GM19328 (cell line): ENCODE measurements around the gene GNA12.
A peak's percentile ranks its signal among the peaks of the same experiment; 100 is the strongest.

ENCODE experiments used
- ATAC-seq: cut with Tn5 transposase; IDR thresholded peaks from one replicate; pipeline ENCODE4 v1.9.1; 2021; ENCODE audit warnings: mild to moderate bottlenecking, moderate library complexity; ENCODE audit not compliant: unreplicated experiment

The GNA12 gene

GRCh38 chr7:2838873-2839578 lies 5.1 kb downstream of the GNA12 start:
- ATAC-seq, result peak; percentile 62

DNA sequence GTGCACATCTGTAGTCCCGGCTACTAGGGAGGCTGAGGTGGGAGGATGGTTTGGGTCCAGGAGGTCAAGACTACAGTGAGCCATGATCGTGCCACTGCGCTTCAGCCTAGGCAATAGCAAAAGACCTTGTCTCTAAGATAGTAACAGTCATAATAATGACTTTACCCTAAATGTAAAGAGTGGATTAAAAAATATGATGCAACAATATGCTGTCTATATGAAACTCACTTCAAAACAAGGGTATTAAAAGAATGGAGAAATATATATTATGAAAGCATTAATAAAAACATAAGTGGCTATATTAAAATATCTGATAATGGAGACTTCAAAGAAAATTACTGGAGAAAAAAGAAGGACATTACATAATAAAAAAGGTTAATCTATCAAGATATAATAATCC lies 5.7 kb downstream of the GNA12 start:
- ATAC-seq, result no peak

DNA sequence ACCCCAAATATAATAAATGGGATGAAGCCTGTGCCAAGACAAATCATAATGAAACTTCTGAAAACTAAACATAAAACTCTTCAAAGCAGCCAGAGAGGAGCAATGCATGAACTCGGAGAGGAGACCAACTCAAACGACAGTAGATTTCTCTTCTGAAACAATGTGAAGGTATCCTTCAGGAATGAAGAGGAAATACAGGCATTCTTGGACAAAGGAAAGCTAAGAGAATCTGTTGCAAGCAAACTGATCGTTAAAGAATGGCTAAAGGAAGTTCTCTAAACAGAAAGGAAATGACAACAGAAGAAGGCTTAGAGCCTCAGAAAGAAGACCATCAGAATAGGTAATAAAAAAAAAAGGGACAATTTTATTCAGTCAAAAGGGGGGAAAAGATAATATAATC lies 6.6 kb downstream of the GNA12 start:
- no peak for ATAC-seq

DNA sequence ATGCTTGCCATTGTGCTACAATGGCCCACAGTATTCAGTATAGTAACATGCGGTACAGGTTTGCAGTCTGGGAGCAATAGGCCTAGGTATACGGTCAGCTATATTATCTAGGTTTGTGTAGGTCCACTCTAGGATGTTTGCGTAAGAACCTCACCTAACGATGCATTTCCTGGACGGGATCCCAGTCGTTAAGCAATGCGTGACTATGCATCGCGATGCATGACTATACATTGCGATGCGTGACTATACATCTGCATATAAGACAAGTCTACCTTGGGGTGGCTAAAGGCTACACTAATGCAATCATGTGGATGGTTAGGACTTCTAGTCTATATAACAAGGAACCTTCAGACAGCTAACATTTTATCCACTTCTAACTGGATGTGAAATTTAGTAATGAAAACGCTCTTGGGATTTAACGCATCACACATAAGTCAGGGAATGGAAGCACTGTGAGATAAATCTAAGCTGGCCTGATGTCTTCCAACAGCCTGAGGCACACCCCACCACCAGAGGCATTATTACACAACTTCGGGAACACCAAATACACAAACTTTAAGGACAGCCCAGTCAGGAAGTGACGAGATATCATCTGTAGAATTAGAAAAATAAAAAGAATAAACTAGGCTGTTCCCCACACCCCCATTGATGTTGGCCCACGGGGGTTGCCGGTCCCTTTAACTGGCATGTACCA lies 9.2 kb downstream of the GNA12 start:
- no peak for ATAC-seq

DNA sequence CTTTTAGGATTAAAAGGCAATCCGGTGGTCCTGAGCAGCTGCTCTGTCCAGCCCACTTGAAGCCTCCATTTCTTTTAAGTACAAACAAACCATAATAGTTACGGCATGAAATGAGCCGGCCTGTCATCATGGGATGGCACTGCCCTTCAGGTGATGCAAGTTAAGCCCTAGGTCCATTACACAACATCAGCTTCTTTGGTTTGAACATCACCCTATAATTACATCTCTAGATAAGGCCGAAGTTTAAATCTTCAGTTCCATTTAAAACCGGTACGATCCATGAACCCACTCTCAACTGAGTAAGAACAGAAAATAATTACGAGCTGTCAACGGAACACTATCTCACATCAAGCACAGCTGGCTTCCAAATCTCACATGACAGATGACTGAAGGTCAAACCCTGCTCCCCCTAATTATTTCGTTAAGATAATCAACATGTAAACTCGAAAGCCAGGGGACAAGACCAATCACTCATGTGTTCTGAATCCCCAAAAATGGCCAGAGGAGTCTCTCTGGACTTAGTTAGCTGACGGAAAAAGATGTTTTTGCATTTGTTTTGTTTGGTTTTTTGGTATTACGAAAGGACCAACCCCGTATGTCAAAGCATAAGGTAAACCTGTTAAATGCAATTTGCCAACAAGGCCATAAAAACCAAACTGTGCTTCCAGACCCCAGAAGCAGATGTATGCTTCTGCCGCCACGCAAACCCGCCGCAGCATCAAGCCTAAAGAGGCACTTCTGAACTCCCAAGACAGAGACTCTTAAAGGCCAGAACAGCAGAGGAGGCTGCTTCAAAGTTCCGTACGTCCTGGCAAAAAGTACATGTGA lies 10.8 kb downstream of the GNA12 start:
- ATAC-seq, result no peak

DNA sequence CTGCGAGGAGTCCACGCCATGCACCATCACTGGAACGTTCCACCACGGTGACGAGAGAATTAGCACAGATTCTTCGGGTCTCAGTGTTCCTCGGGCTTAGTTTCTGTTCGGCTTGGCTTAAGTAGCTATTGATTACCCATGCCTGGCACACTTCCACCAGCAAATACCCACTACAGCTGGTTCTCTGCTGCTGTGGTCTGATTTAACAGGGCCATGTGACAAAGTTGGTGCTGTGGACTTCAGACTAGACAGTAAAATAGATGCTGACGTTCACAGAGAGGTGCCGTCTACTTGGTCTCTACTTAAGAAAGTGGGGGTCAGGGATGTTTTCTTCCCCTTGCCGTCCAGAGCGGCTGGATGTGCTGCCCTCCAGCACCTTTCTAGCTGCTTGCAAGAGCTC lies 11.6 kb downstream of the GNA12 start:
- no peak for ATAC-seq

GRCh38 chr7:2830609-2831376 lies 13.3 kb downstream of the GNA12 start:
- ATAC-seq, result no peak

- ATAC-seq, result no peak
These were observed 15.1 kb downstream of the GNA12 start for GRCh38 chr7:2829040-2829439.

GRCh38 chr7:2826771-2827170 lies 17.3 kb downstream of the GNA12 start:
- no peak for ATAC-seq

GRCh38 chr7:2825559-2826227 lies 18.4 kb downstream of the GNA12 start:
- ATAC-seq, result no peak

DNA sequence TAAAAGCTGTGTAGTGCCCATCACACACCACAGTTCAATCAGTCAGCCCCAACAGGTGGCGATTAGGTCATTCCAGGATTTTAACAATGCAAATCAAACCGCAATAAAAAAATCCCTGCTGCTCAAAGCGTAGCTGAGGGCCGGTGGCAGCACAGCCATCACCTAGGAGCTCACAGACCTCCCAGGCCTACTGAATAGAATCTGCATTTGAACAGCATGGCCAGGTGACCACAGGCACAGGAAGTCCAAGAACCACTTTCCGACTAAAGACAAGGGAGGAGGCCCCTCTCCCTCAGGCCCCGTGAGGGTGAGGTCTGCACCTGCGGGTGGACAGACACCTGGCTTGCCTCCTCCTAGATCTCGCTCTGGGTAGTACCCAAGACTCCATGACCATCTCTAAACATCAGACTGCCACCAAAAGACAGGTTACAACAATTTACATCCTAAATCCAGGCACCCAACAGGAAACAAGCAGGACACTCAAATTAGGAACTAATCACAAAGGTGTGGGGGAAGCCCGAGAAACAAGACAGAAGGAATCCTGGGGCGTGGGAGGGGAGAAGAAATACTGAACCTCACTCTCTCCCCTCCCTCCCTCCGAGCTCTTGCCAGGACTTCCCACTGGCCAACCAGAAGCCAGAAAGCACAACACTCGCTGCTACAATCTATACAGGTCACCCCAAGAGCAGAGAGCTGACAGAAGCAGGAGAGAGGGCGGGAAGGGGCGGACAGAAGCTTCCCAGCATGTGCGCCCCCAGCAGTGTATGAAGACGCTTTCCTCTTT lies 19.2 kb downstream of the GNA12 start:
- no peak for ATAC-seq

DNA sequence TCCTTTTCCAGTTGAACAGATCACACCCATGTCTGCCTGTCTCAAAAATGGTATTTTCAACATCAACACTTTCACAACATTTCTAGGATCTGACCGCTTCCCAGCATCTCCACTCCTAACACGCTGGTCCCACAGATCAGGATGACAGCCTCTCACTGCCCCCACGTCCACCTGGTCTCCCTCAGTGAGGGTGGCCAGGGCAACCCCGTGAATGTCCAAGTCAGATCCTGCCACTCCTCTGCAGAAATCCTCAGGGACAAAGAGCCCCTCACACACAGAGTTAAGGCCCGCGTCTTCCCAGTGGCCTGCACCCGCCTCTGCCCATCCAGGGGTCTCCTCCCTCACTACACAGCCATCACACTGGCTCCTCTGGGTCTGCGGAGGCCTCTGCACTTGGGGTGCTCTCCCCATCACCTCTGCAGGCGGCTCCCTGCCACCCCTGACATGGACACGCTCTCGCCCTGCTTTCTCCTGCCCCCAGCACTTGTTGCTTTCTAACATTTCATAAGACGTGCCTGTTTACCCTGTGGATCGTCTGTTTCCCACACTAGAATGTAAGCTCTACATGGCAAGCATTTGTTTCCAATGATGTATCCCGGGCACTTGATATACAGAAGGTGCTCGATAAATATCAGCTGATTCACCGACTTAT lies 20.0 kb downstream of the GNA12 start:
- ATAC-seq, result no peak

GRCh38 chr7:2823130-2823529 lies 21.0 kb downstream of the GNA12 start:
- no peak for ATAC-seq

- no peak for ATAC-seq
These were observed 22.1 kb downstream of the GNA12 start for GRCh38 chr7:2821842-2822507.

DNA sequence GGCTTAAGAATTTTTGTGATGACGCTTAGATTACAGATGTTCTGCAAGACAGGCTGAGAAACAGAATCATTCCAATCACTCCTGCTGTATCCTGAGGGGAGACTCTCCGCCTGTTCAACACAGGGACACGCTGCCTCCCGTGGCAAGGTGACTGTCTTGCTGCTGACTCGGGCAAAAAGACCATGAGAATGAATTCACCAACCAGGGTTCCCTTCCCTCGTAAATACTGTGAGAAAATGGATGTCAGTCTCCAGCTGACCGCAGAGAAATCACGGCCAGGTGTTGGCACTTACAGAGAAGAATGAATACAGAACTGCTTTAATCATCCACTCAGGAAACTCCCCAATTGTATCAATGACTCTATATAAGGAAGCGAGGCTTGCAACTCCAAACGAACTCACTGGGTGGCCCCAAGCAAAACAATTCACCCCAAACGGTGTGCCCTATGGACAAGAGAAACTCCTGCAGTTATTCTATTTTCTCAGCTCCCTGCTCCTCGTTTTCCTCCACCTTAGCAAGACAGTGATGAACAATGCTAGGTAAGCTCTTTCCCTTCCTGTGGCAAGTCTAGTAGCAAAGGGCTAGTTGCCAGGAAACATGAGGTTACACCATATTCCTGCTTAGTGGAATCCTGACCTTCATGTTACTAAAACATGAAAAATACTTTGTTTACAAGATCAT lies 22.8 kb downstream of the GNA12 start:
- ATAC-seq, result no peak

- no peak for ATAC-seq
These were observed 23.6 kb downstream of the GNA12 start for GRCh38 chr7:2820508-2820934.

- no peak for ATAC-seq
These were observed 24.1 kb downstream of the GNA12 start for GRCh38 chr7:2819954-2820397.
